GM12892 (cell line): Measurements from ENCODE around the gene OXSM.

Experiments used
- DNase-seq: peaks from one replicate; pipeline ENCODE4 v3.0.0; 2011; ENCODE audit not compliant: insufficient read length
- FAIRE-seq: peaks from 2 replicates; lab custom pipeline; 2011; peaks lifted over from hg19 to GRCh38; lab: Jason Lieb, UNC
- POLR2A ChIP-seq: IDR thresholded peaks from 2 replicates; pipeline ENCODE4 v1.6.1; 2011; ENCODE audit warnings: low read depth, low read length, control low read depth
- POLR2AphosphoS5 ChIP-seq: IDR thresholded peaks from 2 replicates; pipeline ENCODE4 v1.6.1; 2011; ENCODE audit warnings: low read depth, low read length, control low read depth
- TAF1 ChIP-seq: IDR thresholded peaks from 2 replicates; pipeline ENCODE4 v1.6.1; 2011; ENCODE audit warnings: low read depth, mild to moderate bottlenecking, control low read depth, low read length, borderline replicate concordance

OXSM gene

DNA sequence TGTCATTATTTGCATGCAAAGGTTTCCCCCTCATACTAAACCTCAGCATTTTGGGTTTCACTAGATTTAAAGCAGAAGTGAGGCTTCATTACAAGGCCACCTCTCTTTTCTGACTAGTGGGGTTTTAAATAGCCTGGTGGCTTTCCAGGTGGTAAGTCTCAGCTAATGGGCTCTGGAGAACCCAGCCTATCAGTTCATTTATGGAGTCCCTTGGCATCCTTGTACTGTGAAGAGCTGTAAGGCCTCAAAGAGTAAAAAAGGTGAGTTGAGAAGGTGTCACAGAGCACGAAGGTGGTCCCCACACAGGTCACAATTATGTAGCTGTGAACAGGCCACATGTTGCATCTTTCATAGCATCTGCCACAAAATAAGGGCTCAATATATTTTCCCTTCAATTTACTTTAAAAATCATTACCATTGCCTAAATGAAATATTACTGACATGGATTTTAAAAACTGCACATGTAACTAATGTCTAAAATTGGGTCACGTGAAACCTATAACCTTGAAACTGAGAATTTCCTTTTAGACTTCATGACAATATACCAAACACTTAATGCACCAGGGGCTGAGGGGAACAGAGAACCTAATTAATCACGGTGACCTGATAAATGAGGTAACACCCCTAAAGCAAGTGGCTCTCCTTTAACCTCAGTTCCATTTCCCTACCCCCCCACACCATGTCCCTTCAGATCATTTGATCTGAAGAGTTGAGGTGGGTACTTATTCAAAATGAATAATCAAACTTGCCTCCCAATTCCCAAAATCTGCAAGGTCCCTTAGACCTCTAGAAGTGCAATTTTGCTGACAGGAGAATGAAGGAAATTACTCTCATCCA is 7.9 kb upstream of the OXSM start:
- FAIRE-seq (peak; percentile 30), DNase-seq (peak; percentile 31)
- TF ChIP-seq POLR2A: 0 out of 2 replicates have a peak, but pooled peaks have one; percentile 23
- peak; percentile 27; the same call in 1 of the 2 replicates for TF ChIP-seq TAF1
- TF ChIP-seq POLR2AphosphoS5: no peak

- FAIRE-seq (peak; percentile 24), DNase-seq (no peak)
- TF ChIP-seq TAF1 (no peak), POLR2AphosphoS5 (no peak), POLR2A (no peak)
Measured at GRCh38 chr3:25782636-25782937, 7.3 kb upstream of the OXSM start.

DNA sequence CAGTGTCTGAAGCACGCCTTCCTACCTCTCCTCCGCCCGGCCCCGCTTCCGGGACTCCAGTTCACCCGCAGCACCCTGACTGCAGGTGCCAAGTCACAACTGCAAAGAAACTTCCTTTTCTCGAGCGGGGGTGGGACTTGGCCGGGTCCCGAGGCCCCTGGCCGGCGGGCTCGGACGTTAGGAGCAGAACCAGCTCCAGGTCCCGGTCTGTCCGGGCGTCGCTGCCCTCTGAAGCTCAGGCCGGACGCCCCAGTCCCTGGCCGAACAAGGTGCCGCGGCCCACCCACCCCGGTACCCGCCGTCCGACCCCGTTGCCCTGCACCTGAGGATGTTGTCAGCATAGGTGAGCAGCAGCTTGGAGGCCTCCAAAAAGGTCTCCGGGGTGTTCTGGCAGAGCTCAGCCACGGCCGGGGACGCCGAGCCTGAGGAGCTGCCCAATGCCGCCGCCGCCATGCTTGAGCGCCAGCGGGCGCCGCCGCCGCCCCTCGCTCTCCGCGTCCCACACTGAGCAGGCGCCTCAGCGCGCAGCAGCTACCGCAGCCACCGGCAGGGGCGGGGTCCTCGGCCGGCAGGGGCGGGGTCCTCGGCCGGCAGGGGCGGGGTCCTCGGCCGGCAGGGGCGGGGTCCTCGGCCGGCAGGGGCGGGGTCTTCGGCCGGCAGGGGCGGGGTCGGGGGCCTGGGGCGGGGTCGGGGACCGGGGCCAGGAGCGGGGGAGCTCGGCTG is 6.8 kb upstream of the OXSM start, which contains the start of gene NGLY1:
NGLY1 (minus strand) TSS at position 506 of the 723 bp plus-strand sequence; CDS start at position 453, 53 bp downstream.
- DNase-seq (peak; percentile 79), FAIRE-seq (peak; percentile 84)
- TF ChIP-seq TAF1 (peak; percentile 78), POLR2A (peak; percentile 78; the same call in 1 of the 2 replicates), POLR2AphosphoS5 (peak; percentile 41; the same call in 1 of the 2 replicates)

DNA sequence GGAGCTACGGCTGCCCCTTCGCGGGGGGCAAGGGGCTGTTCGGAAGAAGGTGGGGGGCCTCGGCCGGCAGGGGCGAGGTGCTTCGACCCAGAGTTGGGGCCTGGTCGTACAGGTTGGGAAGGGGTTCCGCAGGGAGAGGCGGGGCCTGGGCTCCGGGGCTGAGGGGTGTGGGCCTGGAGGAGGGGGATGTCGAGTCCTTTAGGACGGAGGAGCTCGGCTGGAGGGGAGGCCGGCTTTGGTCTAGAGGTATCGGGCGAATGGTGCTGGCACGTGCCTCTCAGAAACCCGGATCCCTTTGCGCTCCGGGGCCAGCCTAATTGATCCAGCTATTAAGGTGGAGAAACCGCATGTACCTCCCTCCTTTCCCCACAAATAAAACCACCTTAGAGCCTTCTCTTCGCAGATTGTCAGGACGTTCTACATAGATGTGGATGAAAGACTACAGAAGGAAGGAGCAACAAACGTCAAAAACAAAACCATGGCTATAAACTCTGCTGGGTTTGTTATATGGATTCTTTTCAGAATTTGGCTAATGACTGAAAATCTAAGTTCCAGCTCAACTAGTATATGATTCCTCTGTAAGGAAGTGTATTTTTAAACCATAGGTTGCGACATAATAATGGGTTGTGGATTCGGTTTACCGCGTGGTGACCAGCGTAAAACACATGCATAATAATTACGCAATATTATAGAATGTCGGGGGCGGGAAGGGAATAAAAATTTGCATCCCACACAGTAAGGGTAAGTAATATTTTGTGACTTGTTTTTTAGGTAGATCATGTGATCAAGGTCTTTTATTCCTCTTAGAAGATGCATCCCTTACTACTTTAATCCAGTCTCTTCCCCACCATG is 6.0 kb upstream of the OXSM start:
- FAIRE-seq (no peak), DNase-seq (no peak)
- TF ChIP-seq POLR2A: no peak
- no peak for TF ChIP-seq TAF1
- peak; percentile 10; the same call in 1 of the 2 replicates for TF ChIP-seq POLR2AphosphoS5

GRCh38 chr3:25784971-25785370 is 4.9 kb upstream of the OXSM start:
- no peak for FAIRE-seq
- DNase-seq: no peak
- TF ChIP-seq POLR2AphosphoS5 (no peak), POLR2A (no peak), TAF1 (no peak)

GRCh38 chr3:25785826-25786225 is 4.1 kb upstream of the OXSM start:
- TF ChIP-seq TAF1: no peak
- TF ChIP-seq POLR2AphosphoS5: no peak
- TF ChIP-seq POLR2A: no peak
- FAIRE-seq (no peak), DNase-seq (no peak)

GRCh38 chr3:25787689-25788088 is 2.2 kb upstream of the OXSM start:
- FAIRE-seq (no peak), DNase-seq (no peak)
- no peak for TF ChIP-seq POLR2AphosphoS5
- TF ChIP-seq TAF1: no peak
- no peak for TF ChIP-seq POLR2A

DNA sequence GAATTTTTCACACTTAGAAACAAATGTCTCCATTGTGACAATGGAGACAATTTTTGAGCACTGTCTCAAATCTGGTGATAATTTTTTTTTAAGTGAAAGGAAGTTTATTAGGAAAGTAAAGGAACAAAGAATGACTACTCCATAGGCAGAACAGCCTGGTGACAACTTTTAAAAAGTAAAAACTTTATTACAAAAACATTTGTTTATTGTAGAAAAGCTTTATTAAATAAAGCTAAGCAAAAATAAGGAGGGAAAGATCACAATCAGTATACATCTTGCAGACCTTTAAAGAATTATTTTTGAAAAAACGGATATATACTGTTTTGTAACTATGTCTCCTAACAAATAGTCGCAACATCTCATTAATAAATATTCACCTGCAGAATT is 688 bp upstream of the OXSM start:
- no peak for FAIRE-seq

DNA sequence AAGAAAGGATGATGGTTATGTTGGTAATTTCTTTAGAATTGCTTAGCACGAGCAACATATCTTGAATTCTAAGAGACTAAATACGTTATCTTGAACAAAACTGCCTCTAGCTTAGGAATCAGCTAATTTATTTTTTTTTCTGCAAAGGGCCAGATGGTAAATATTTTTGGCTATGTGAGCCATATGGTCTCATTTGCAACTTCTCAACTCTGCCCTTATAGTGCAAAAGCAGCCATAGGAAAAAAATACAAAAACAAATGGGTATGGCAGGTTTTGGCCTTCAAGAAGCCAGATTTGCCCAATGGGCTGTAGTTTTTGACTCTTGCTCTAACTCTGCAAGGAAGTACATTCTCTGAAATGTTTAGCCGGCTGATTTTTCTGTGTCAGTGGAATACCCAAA is 11.9 kb downstream of the OXSM start:
- TF ChIP-seq TAF1 (no peak), POLR2AphosphoS5 (no peak), POLR2A (no peak)
- FAIRE-seq: no peak

More for the DNA sequence above, 688 bp upstream of the OXSM start:
- TF ChIP-seq POLR2A (no peak), TAF1 (no peak), POLR2AphosphoS5 (no peak)
- DNase-seq: no peak

GRCh38 chr3:25803833-25804232 is 13.9 kb downstream of the OXSM start:
- FAIRE-seq (no peak), DNase-seq (no peak)
- TF ChIP-seq POLR2A (no peak), TAF1 (no peak), POLR2AphosphoS5 (no peak)

More for the DNA sequence above, 11.9 kb downstream of the OXSM start:
- no peak for DNase-seq

- DNase-seq (no peak), FAIRE-seq (no peak)
- TF ChIP-seq POLR2A (no peak), TAF1 (no peak), POLR2AphosphoS5 (no peak)
Measured at GRCh38 chr3:25804676-25805075, 14.8 kb downstream of the OXSM start.
